Effector memory CD4-positive, alpha-beta T cell (primary cell): ENCODE measurements around the gene IL18RAP.

Experiments
- DNase-seq, 3 donors: peaks; one replicate each; pipeline ENCODE4 v3.0.0-alpha.2; 2020
- H3K27ac ChIP-seq: 2 replicates; pipeline ENCODE4 v1.7.0; 2013; ENCODE audit warnings: mild to moderate bottlenecking, low read length, moderate library complexity; ENCODE audit not compliant: insufficient read depth, poor library complexity, severe bottlenecking
- H3K27me3 ChIP-seq: replicated peaks from 2 replicates; pipeline ENCODE4 v1.7.0; 2013; ENCODE audit warnings: mild to moderate bottlenecking, low read length; ENCODE audit not compliant: insufficient read depth, control insufficient read depth, poor library complexity, severe bottlenecking
- H3K36me3 ChIP-seq: 2 replicates; pipeline ENCODE4 v1.7.0; 2013; ENCODE audit warnings: mild to moderate bottlenecking, low read length, moderate library complexity; ENCODE audit not compliant: control insufficient read depth, insufficient read depth
- H3K4me1 ChIP-seq: 2 replicates; pipeline ENCODE4 v1.7.0; 2013; ENCODE audit warnings: low read length, mild to moderate bottlenecking; ENCODE audit not compliant: control insufficient read depth, insufficient read depth, poor library complexity, severe bottlenecking
- H3K4me3 ChIP-seq: 2 replicates; pipeline ENCODE4 v1.7.0; 2013; ENCODE audit warnings: low read length, low read depth, mild to moderate bottlenecking; ENCODE audit not compliant: insufficient read depth, poor library complexity, severe bottlenecking
- H3K9me3 ChIP-seq: 2 replicates; pipeline ENCODE4 v1.7.0; 2013; ENCODE audit warnings: mild to moderate bottlenecking, low read length, moderate library complexity; ENCODE audit not compliant: control insufficient read depth

The IL18RAP gene

GRCh38 chr2:102449370-102449974, 26.5 kb downstream of the IL18RAP start:
- DNase-seq: peak; percentile 20 to 45 (median 22)
- Histone ChIP-seq H3K9me3 (no peaks in the 10 kb centered on the region), H3K36me3 (no peaks in the 10 kb centered on the region), H3K4me1 (no peaks in the 10 kb centered on the region), H3K4me3 (no peak overlapping the region), H3K27me3 (no peaks in the 10 kb centered on the region), H3K27ac (no peak overlapping the region)

GRCh38 chr2:102451968-102452367, 29.0 kb downstream of the IL18RAP start:
- Histone ChIP-seq H3K27ac (no peak overlapping the region), H3K27me3 (no peaks in the 10 kb centered on the region), H3K9me3 (no peaks in the 10 kb centered on the region), H3K36me3 (no peaks in the 10 kb centered on the region), H3K4me3 (no peak overlapping the region), H3K4me1 (no peaks in the 10 kb centered on the region)
- no peak for DNase-seq

DNA sequence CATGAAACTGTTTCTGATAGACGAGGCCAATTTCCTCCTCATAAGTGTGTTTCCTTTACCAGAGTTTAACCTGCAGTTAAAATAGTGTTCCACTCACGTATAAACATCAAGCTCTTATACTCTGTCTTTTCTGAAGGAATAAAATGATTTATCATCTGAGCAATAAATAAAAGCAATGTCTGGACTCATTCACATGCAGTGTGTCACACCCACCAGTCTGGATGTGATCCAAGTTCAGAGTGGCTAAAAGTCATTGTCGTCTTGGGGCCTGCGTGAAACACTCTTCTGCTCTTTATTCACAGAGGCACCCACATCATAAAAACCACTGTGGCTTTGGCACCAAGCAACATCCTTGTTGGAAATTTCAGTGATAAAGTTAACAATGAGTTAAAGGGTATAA, 30.5 kb downstream of the IL18RAP start:
- no peak overlapping the region for H3K4me3 ChIP-seq
- no peaks in the 10 kb centered on the region for H3K4me1 ChIP-seq
- no peaks in the 10 kb centered on the region for H3K27me3 ChIP-seq
- no peaks in the 10 kb centered on the region for H3K36me3 ChIP-seq
- no peak for DNase-seq
- H3K9me3 ChIP-seq: no peaks in the 10 kb centered on the region
- H3K27ac ChIP-seq: no peak overlapping the region

- no peaks in the 10 kb centered on the region for H3K9me3 ChIP-seq
- no peaks in the 10 kb centered on the region for H3K27me3 ChIP-seq
- DNase-seq: no peak
- H3K4me1 ChIP-seq: no peaks in the 10 kb centered on the region
- no peak overlapping the region for H3K4me3 ChIP-seq
- no peaks in the 10 kb centered on the region for H3K36me3 ChIP-seq
- no peak overlapping the region for H3K27ac ChIP-seq
These were observed 32.2 kb downstream of the IL18RAP start for GRCh38 chr2:102455061-102455670.

DNA sequence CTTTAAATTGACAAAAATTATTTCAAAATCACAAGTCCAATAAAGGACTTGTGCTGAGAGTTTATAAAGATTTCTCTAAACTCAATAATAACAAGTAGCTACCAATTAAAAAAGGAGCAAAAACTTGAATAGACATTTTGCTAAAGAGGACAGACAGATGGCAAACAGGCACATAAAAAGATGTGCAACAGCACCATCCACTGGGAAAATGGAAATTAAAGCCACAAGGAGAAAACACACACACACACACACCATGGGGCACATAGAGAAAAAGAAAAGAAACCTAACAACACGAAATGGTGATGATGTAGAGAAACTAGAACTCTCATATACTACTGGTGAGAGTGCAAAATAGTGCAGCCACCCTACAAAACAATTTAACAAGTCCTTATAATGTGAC, 37.5 kb downstream of the IL18RAP start:
- no peaks in the 10 kb centered on the region for H3K27me3 ChIP-seq
- no peak overlapping the region for H3K27ac ChIP-seq
- no peaks in the 10 kb centered on the region for H3K36me3 ChIP-seq
- H3K4me1 ChIP-seq: no peaks in the 10 kb centered on the region
- no peak for DNase-seq
- no peaks in the 10 kb centered on the region for H3K9me3 ChIP-seq
- H3K4me3 ChIP-seq: no peak overlapping the region

- Histone ChIP-seq H3K9me3 (no peaks in the 10 kb centered on the region), H3K4me1 (no peaks in the 10 kb centered on the region), H3K36me3 (no peaks in the 10 kb centered on the region), H3K27me3 (no peaks in the 10 kb centered on the region), H3K27ac (no peak overlapping the region), H3K4me3 (no peak overlapping the region)
- no peak for DNase-seq
These were observed 38.2 kb downstream of the IL18RAP start for GRCh38 chr2:102461188-102461587.

DNA sequence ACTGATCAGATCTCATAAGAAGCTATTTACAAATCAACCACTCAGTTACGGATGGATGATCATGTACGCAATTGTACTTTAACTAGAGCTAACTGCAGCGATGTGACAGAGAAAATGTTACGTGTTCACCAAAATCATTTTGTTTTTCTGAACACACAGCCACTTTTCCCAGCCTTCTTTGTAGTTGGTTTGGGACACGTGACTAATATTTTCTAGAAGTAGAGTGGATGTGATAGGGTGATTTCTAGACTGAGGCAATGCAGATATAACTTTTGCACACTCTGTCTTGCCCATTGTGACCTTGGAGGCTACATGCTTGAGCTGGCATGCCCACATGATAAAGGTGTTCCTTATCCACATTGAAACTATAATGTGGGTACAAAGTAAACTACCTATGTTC, 40.2 kb downstream of the IL18RAP start:
- Histone ChIP-seq H3K27me3 (no peaks in the 10 kb centered on the region), H3K36me3 (no peaks in the 10 kb centered on the region)
- no peak for DNase-seq

DNA sequence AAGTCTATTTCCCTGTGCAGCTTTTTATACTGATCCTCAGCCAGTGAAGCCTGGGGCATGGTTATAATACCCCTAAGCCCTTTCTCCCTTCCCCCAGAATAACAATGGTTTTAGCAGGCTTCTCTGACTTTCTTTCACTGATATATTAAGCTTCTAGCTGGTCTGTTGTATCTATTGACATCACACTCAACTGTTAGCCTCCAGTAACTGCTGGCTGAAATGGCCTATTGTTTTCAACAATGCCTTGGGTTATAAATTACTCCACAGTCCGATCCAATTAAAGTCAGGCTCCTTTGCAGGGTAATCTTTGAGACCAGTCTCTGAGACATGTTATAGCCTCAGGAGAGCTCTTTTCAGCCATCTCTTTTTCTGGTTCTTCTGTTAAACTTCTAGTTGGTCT, 47.2 kb downstream of the IL18RAP start:
- H3K4me1 ChIP-seq: no peaks in the 10 kb centered on the region
- no peak overlapping the region for H3K4me3 ChIP-seq
- H3K36me3 ChIP-seq: no peaks in the 10 kb centered on the region
- no peaks in the 10 kb centered on the region for H3K27me3 ChIP-seq
- H3K9me3 ChIP-seq: no peaks in the 10 kb centered on the region
- no peak overlapping the region for H3K27ac ChIP-seq
- DNase-seq: no peak

More for the DNA sequence above, 40.2 kb downstream of the IL18RAP start:
- Histone ChIP-seq H3K4me1 (no peaks in the 10 kb centered on the region), H3K9me3 (no peaks in the 10 kb centered on the region), H3K27ac (no peak overlapping the region), H3K4me3 (no peak overlapping the region)

DNA sequence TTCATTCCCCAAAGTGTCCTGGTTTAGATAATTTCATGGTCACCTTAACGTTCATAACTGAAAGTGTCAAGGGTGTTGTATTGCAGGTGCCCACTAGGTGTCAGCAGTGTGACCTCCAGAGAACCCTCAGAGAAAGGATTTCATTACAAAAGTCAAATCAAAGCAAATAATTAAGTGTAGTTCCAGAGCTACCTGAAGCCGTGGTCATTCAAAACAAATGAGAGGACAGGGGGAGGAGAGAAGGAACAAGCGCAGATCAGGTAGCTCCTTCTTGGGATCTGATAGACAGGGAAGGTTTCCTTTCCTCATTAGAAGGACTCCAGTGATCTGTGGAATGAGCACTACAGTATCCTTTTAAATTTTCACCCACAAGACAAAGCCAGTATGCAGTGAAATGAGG, 50.1 kb downstream of the IL18RAP start, which contains the start of gene SLC9A4:
Gene SLC9A4, plus strand, starts transcription at position 207 of the 400 bp plus-strand sequence. CDS start 534 bp downstream, outside the sequence.
- no peaks in the 10 kb centered on the region for H3K36me3 ChIP-seq
- no peaks in the 10 kb centered on the region for H3K27me3 ChIP-seq
- H3K27ac ChIP-seq: no peak within 1 kb of the TSS
- no peaks in the 10 kb centered on the region for H3K9me3 ChIP-seq
- DNase-seq: peak in 1 of 3 donors; percentile 3
- H3K4me3 ChIP-seq: no peak within 1 kb of the TSS
- no peaks in the 10 kb centered on the region for H3K4me1 ChIP-seq

GRCh38 chr2:102473631-102474030, 50.7 kb downstream of the IL18RAP start:
- Histone ChIP-seq H3K27me3 (no peaks in the 10 kb centered on the region), H3K4me3 (no peak overlapping the region)
- DNase-seq: no peak

More at GRCh38 chr2:102473631-102474030, 50.7 kb downstream of the IL18RAP start:
- Histone ChIP-seq H3K36me3 (no peaks in the 10 kb centered on the region), H3K27ac (no peak overlapping the region), H3K4me1 (no peaks in the 10 kb centered on the region), H3K9me3 (no peaks in the 10 kb centered on the region)
